HG02938 (cell line): ENCODE measurements around the gene ABCG4.
"Not testable (repeated sequence)": the region's sequence is repeated elsewhere in the genome, so short reads cannot be mapped to it uniquely, and the experiment has no call there.

Source experiments
- ATAC-seq: cut with Tn5 transposase; IDR thresholded peaks from one replicate; pipeline ENCODE4 v1.9.1; 2021; ENCODE audit warnings: mild to moderate bottlenecking, moderate library complexity; ENCODE audit not compliant: unreplicated experiment

Gene ABCG4

DNA sequence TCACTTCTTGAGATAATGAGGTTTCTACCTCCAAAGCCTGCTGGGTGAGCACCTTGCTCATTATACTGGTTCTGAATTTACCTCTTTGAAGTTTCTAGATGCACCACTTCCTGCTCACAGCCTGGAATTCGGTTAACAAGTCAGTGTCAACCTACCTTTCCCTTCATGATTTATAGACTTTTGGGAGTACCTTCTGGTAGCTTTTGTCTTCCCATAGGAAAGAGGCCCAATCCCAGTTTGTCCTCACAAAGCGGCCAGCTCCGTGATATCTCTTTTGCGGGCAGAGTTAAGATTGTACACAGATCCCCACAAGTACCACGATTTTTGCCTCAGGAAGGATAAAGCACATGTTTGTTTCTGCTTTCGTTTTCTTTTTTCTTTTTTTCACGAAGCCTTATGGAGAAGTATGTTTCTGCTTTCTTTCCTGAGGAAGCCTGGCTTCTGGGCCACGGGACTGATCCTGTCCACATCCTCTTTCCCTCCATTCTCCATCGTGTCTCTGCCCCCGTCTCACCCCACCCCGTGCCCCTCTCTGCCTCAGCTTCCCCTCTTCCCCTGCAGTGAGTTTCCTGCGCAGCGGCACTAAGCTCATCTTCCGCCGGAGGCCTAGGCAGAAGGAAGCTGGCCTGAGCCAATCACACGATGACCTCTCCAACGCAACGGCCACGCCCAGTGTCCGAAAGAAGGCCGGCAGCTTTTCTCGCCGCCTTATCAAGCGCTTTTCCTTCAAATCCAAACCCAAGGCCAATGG, 33.2 kb upstream of the ABCG4 start:
- no peak for ATAC-seq

GRCh38 chr11:119116235-119116594, 32.6 kb upstream of the ABCG4 start:
- ATAC-seq, result no peak

DNA sequence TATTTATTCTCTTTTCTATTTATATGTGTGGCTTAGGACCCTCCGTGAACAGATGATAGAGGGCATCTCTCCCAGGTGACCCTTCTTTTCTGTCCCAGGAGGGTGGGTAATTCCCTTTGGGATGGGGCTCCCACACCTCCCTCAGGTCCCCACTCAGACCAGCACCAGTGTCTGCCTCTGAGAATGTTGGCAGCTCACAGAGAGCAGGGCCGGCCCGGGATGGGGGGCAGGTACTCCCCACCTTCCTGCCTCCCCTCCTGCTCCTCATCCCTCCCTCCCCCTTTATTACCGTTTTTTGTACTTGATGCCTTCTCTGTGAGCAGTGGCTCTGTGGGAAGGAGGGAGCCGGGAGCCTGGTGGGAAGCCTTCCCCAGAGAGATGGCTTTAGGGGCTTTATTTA, 32.3 kb upstream of the ABCG4 start:
- ATAC-seq, result no peak

DNA sequence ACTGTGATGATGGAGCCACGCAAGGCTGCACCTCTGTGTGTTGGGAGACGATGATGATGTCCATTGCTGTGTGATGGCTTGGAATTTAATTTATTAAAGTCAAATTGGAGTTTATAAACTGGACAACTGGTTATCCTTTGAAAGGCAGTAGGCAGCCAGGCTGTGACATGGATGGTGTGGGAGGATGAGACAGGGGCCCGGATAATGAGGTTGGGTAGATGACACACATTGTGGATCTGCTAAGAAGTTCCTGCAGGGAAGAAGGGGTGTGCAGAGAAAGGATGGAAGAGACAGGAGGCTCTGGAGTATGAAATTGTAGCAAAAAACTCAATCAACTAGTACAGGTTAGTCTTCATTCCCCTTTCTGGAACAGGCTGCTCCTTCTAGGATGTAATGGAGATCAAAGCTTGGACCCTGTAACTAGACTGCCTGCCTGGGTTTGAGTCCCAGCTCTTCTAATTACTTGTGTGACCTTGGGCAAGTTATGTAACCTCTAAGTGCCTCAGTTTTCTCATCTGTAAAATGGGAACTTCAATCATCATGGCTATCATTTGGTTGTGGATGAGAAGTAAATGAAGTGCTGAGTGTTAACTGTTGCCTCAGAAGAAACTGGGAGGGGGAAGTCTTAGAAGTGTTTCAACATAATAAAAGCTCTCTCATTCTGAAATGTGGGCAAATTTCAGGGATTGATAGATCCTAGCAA, 31.7 kb upstream of the ABCG4 start:
- no peak for ATAC-seq

- ATAC-seq, result no peak
These were observed 30.6 kb upstream of the ABCG4 start for GRCh38 chr11:119118227-119118626.

GRCh38 chr11:119118946-119119345, 29.9 kb upstream of the ABCG4 start:
- ATAC-seq, result no peak

DNA sequence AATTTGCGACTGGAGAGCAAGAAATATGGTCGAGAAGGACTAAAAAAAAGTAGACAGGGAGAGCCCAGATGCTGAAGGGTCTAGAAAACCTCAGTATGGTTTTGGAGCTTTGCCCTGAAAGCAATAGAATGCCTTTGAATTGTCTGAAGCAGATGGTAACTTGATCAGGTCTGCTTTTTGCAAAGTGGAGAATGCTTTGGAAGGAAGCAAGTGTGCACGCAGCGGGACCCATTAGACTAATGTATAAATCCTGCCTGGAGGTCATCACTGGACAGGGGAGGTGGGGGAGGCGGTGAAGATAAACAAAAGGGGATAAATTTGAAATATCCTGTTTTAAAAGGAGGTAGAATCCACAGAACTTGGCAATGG, 28.2 kb upstream of the ABCG4 start:
- ATAC-seq, result no peak

DNA sequence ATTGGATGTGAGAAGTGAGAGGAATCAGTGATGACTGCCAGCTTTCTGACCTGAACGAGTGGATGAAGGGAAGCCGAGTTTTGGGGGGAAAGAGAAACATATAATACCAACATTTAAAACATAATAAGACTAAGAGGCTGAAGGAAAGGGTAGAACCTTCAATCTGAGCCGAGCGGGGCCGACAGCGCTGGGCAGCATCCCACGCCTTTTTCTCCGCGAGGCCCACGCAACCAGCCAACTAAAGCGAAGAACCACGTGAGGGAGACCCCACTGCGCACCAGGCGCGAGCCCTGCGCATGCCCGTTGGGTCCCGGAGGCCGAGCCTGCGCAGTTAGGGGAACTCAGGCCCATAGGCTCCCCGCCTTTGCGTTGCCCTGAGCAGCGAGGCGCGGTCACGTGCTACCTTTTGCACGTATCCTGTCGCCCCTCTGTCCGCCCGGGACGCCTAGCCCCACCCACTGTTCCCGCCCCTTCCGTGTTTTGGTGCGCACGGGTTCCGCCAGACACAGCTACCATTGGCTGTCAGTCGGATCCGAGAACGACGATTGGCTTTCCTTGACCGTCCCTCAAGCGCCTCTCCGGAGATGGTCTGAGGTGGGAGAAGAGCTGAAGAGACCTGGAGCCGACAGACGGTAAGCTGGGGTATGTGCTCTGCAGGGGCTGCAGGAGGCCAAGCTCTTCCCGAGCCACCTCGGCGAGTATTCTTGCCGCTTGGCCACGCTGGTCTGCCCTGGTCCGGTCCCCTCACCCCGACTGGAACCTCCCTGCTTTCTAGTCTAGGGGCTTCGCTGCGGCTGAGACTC, 27.6 kb upstream of the ABCG4 start, which contains the start of gene HINFP:
TSS of gene HINFP (plus strand) at position 573 of the 803 bp plus-strand sequence. CDS start 5,365 bp downstream, outside the sequence.
- ATAC-seq, result peak; percentile 93

DNA sequence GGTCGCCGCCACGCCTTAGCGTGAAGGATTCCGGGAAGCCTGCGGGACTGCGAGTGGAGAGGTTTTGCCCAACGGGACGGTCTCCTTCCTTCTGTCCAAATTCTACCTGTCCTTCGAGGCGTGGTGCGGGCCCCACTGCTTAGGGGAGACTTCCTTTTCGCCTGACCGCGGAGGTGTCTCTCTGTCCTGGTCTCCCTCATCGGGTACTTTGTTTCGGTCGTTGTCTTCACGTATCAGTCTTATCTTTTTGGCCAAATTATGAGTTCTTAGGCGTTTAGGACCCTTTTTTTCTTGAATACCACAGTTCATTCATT, 27.1 kb upstream of the ABCG4 start:
- no peak for ATAC-seq

- no peak for ATAC-seq
These were observed 23.0 kb upstream of the ABCG4 start for GRCh38 chr11:119125821-119126220.

DNA sequence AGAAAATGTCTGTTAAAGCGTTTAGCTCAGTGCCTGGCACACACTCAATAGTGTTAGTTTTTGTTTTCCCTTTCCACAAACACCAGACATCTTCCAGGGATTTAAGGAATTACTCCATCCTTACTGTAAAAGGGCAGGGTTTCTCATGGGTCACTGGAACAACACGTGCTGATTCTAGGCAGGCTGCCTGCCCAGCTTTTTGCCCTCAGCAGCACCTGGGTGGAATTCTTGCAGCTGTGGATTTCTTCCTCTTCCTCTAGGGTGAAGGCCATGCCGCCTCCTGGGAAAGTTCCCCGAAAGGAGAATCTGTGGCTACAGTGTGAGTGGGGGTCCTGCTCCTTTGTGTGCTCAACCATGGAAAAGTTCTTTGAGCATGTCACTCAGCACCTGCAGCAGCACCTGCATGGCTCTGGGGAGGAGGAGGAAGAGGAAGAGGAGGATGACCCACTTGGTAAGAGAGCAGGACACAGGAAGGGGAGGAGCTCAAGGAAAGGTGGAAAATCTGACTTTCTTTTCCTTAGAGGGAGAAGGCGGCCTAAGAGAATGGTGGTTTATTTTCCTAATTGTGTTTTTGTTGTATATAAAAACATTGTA, 22.1 kb upstream of the ABCG4 start:
- no peak for ATAC-seq

DNA sequence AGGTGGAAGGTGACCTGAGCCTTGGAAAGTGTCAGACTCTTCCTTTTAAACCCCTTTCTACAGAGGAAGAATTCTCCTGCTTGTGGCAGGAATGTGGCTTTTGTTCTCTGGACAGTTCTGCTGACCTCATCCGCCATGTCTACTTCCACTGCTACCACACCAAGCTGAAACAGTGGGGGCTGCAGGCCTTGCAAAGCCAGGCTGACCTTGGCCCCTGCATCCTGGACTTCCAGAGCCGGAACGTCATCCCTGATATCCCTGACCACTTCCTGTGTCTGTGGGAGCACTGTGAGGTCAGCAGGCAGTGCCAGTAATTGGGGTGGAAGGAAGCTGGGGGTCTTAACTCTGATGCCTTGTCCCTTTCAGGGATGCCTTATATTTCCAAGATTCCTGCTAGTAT, 18.2 kb upstream of the ABCG4 start:
- no peak for ATAC-seq

DNA sequence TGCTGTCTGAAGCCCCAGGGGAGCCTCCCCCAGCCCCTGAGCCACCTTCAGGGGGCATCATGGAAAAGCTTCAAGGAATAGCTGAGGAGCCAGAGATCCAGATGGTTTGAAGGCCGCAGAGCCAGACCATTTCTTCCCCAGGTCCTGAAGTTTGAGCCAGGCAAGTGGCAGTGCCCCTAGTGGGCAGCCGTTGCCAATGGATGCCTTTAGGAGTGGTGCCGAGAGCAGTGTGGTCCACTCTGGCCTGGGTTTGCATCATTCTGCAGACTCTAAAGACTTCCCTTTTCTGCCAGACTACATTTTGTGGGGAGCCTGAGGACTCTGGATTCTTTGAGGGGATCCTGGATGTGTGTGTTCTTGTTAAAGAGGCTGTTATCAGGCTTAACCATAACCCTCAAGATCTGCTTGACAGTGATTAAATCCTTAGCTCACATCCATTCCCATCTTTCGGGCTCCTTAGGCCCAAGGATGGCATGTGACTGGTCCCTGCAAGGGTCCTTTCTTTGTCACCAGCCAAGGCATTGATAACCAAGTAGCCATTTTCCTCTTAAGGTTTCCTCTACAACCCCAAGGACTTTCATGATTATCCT, 14.4 kb upstream of the ABCG4 start:
- ATAC-seq, result no peak

DNA sequence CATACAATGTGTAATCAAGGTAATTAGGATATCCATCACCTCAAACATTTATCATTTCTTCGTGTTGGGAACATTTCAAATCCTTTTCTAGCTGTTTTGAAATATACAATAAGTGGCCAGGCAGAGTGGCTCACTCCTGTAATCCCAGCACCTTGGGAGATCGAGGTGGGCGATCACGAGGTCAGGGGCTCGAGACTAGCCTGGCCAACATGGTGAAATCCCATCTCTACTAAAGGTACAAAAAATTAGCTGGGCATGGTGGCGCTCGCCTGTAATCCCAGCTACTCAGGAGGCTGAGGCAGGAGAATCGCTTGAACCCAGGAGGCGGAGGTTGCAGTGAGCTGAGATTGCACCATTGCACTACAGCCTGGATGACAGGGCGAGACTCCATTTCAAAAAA, 9.6 kb upstream of the ABCG4 start:
- not testable (repeated sequence) for ATAC-seq

GRCh38 chr11:119144825-119145486, 3.9 kb upstream of the ABCG4 start:
- ATAC-seq, result peak; percentile 70

DNA sequence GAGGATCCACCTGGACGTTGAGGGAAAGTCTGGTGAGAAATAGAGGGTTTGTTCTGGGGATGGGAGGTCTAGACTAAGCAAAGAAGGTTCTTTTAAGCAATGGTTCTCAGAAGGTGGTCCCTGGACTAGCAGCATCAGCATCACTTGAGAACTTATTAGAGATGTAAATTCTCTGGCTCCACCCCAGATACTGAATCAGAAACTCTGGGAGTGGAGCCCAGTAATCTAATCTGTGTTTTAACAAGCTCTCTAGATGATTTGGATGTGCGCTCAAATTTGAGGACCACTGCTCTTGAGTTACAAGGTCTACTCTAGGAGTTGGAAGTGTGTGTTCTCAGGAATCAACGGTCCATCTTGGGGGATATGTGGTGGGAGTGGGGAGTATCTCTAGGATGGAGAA, 3.3 kb upstream of the ABCG4 start:
- ATAC-seq, result no peak

- ATAC-seq, result no peak
These were observed 1.1 kb upstream of the ABCG4 start for GRCh38 chr11:119147604-119148333.

DNA sequence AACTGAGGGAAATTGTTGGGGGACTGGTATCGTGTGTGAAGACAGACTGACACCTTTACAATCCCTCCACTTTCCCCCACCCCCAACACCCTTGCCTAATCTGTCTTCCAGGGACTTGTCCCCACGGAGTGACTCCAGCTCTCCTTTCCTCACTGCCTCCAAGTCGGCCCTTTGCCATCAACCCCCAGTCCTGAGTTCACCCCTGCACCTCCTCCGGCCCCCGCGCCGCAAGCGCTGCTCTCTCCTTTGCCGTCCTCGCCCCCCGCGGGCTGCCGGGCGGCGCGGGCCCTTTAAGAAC, 183 bp upstream of the ABCG4 start:
- ATAC-seq, result no peak

- ATAC-seq, result no peak
These were observed 979 bp downstream of the ABCG4 start for GRCh38 chr11:119149786-119150275.

GRCh38 chr11:119152043-119152442, 3.2 kb downstream of the ABCG4 start:
- no peak for ATAC-seq
